ENCODE results near the gene SAMD3. TPM values are rescaled to one million over a fixed set of nuclear protein-coding genes. Genes with fewer than 3 reads are reported as not detected.
"Not testable (repeated sequence)": the region's sequence is repeated elsewhere in the genome, so short reads cannot be mapped to it uniquely, and the experiment has no call there.

The SAMD3 gene
- total RNA-seq, 1 experiment from 2014 or later = not detected

- Mint-ChIP-seq H3K9me3 (ENCODE audit: unreplicated experiment) (no peaks in the 10 kb centered on the region), H3K4me3 (ENCODE audit: unreplicated experiment) (no peak overlapping the region), H3K27ac (ENCODE audit: low read depth, unreplicated experiment) (no peak overlapping the region), H3K27me3 (ENCODE audit: insufficient read depth, unreplicated experiment) (no peaks in the 10 kb centered on the region), H3K36me3 (ENCODE audit: insufficient read depth, unreplicated experiment) (no peaks in the 10 kb centered on the region), H3K4me1 (ENCODE audit: insufficient read depth, unreplicated experiment) (no peaks in the 10 kb centered on the region)
- no TSS peak for BruUV-seq (replicated peaks)
- no peak for TF ChIP-seq CTCF (IDR thresholded peaks at IDR 0.05; ENCODE audit: unreplicated experiment)
- CTCF ChIA-PET = no interaction called here
- POLR2A ChIA-PET = no interaction called here
- intact Hi-C loops (cut with micrococcal nuclease) = no loop called here
- no peak for DNase-seq (ENCODE audit: unreplicated experiment)
These were observed 22.0 kb upstream of the SAMD3 start for GRCh38 chr6:130244728-130245127.

- BruUV-seq (replicated peaks) = no TSS peak
- ChIA-PET POLR2A (no interaction called here), CTCF (interaction anchor here (0.6 kb wide), 1 partner anchor 167 kb away, joined by 3 read pairs; no protein-coding TSS in a partner anchor)
- no peaks in the 10 kb centered on the region for H3K36me3 Mint-ChIP-seq (ENCODE audit: insufficient read depth, unreplicated experiment)
- no peak for TF ChIP-seq CTCF (IDR thresholded peaks at IDR 0.05; ENCODE audit: unreplicated experiment)
- DNase-seq (ENCODE audit: unreplicated experiment) = peak; percentile 28
- no peaks in the 10 kb centered on the region for H3K9me3 Mint-ChIP-seq (ENCODE audit: unreplicated experiment)
- no peak overlapping the region for H3K4me3 Mint-ChIP-seq (ENCODE audit: unreplicated experiment)
- no peaks in the 10 kb centered on the region for H3K27me3 Mint-ChIP-seq (ENCODE audit: insufficient read depth, unreplicated experiment)
- H3K27ac Mint-ChIP-seq (ENCODE audit: low read depth, unreplicated experiment) = no peak overlapping the region
- intact Hi-C loops (cut with micrococcal nuclease) = no loop called here
- no peaks in the 10 kb centered on the region for H3K4me1 Mint-ChIP-seq (ENCODE audit: insufficient read depth, unreplicated experiment)
These were observed 17.5 kb upstream of the SAMD3 start for GRCh38 chr6:130240232-130240631.

- no peaks in the 10 kb centered on the region for H3K9me3 Mint-ChIP-seq (ENCODE audit: unreplicated experiment)
- TF ChIP-seq CTCF (IDR thresholded peaks at IDR 0.05; ENCODE audit: unreplicated experiment) = no peak
- no peak overlapping the region for H3K4me3 Mint-ChIP-seq (ENCODE audit: unreplicated experiment)
- no peak overlapping the region for H3K27ac Mint-ChIP-seq (ENCODE audit: low read depth, unreplicated experiment)
- H3K4me1 Mint-ChIP-seq (ENCODE audit: insufficient read depth, unreplicated experiment) = no peaks in the 10 kb centered on the region
- H3K27me3 Mint-ChIP-seq (ENCODE audit: insufficient read depth, unreplicated experiment) = no peaks in the 10 kb centered on the region
- intact Hi-C loops (cut with micrococcal nuclease) = no loop called here
- no peaks in the 10 kb centered on the region for H3K36me3 Mint-ChIP-seq (ENCODE audit: insufficient read depth, unreplicated experiment)
- ChIA-PET POLR2A (no interaction called here), CTCF (no interaction called here)
- no peak for DNase-seq (ENCODE audit: unreplicated experiment)
- no TSS peak for BruUV-seq (replicated peaks)
These were observed 17.0 kb upstream of the SAMD3 start for GRCh38 chr6:130239755-130240154.

GRCh38 chr6:130233330-130233729 lies 10.6 kb upstream of the SAMD3 start:
- no peaks in the 10 kb centered on the region for H3K27me3 Mint-ChIP-seq (ENCODE audit: insufficient read depth, unreplicated experiment)
- ChIA-PET POLR2A (interaction anchor here (0.6 kb wide), 1 partner anchor 13 kb away, joined by 3 read pairs; no protein-coding TSS in a partner anchor), CTCF (no interaction called here)
- no peak for TF ChIP-seq CTCF (IDR thresholded peaks at IDR 0.05; ENCODE audit: unreplicated experiment)
- H3K4me1 Mint-ChIP-seq (ENCODE audit: insufficient read depth, unreplicated experiment) = no peaks in the 10 kb centered on the region
- no peak for DNase-seq (ENCODE audit: unreplicated experiment)
- BruUV-seq (replicated peaks) = no TSS peak
- no peak overlapping the region for H3K27ac Mint-ChIP-seq (ENCODE audit: low read depth, unreplicated experiment)
- no peak overlapping the region for H3K4me3 Mint-ChIP-seq (ENCODE audit: unreplicated experiment)
- intact Hi-C loops (cut with micrococcal nuclease) = no loop called here
- no peaks in the 10 kb centered on the region for H3K9me3 Mint-ChIP-seq (ENCODE audit: unreplicated experiment)
- no peaks in the 10 kb centered on the region for H3K36me3 Mint-ChIP-seq (ENCODE audit: insufficient read depth, unreplicated experiment)

GRCh38 chr6:130230531-130230930 lies 7.8 kb upstream of the SAMD3 start:
- H3K27ac Mint-ChIP-seq (ENCODE audit: low read depth, unreplicated experiment); intact Hi-C loops (cut with micrococcal nuclease); H3K36me3 Mint-ChIP-seq (ENCODE audit: insufficient read depth, unreplicated experiment); DNase-seq (ENCODE audit: unreplicated experiment); H3K9me3 Mint-ChIP-seq (ENCODE audit: unreplicated experiment); H3K27me3 Mint-ChIP-seq (ENCODE audit: insufficient read depth, unreplicated experiment); H3K4me1 Mint-ChIP-seq (ENCODE audit: insufficient read depth, unreplicated experiment); H3K4me3 Mint-ChIP-seq (ENCODE audit: unreplicated experiment); BruUV-seq (replicated peaks); POLR2A ChIA-PET: not testable (repeated sequence)
- CTCF ChIA-PET = interaction anchor here (0.8 to 1.1 kb wide), 3 partner anchors 18 to 91 kb away, joined by 3 read pairs; no protein-coding TSS in a partner anchor

All from MCF 10A (cell line).